ENCODE data around the gene DMRTC2.
"Not testable (repeated sequence)": the region's sequence is repeated elsewhere in the genome, so short reads cannot be mapped to it uniquely, and the experiment has no call there.

The DMRTC2 gene

DNA sequence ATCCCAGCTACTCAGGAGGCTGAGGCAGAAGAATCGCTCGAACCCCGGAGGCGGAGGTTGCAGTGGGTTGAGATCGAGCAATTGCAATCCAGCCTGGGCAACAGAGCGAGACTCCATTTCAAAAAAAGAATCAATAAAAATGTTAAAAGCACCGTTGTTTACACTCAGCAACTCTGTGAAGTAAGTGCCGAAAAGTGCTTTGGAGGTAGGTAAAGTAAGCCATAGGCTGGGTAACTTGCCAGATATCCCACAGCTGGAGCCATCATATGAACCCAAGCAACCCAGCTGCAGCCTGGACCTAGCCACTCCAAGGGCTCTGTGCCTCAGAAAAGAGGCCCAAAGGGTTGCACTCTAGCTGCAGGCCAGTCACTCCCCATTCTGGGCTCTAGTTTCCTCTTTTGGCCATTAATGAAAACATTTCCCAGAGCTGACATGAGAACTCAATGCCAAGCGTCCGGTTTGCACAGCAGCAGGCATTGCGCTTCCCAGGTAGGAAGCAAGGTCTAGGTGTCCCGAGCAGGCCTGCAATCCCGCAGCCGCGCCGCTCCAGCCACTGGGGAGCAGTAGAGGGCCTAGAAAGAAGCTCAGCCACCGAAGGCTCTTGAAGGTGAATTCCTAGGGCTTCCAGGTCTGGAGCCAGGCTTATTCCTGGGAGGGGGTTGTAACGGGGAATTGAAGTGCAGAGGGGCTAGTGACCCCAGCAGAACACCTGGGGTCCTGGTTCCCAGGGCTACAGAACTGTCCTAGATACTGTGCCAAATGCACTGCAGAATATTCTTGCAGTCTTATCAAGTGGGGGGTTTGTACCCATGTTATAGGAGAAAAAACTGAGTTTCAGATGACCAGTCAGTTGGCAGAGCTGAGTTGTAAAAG is 28.2 kb downstream of the DMRTC2 start:
- peak; percentile 21 for DNase-seq

DNA sequence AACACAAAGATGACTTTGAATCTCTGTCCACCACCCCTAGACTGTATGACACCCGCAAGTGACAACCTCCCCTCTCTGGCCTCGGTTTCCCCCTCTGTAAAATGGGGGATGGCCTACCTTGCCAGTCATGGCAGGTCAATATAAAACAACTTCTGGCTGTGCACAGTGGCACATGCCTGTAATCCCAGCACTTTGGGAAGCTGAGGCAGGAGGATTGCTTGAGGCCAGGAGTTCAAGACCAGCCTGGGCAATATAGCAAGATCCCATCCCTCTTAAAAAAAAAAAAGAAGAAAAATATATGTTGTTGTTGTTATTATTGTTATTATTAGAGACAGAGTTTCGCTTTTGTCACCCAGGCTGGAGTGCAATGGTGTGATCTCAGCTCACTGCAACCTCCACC is 31.1 kb downstream of the DMRTC2 start:
- DNase-seq, result not testable (repeated sequence)

DNA sequence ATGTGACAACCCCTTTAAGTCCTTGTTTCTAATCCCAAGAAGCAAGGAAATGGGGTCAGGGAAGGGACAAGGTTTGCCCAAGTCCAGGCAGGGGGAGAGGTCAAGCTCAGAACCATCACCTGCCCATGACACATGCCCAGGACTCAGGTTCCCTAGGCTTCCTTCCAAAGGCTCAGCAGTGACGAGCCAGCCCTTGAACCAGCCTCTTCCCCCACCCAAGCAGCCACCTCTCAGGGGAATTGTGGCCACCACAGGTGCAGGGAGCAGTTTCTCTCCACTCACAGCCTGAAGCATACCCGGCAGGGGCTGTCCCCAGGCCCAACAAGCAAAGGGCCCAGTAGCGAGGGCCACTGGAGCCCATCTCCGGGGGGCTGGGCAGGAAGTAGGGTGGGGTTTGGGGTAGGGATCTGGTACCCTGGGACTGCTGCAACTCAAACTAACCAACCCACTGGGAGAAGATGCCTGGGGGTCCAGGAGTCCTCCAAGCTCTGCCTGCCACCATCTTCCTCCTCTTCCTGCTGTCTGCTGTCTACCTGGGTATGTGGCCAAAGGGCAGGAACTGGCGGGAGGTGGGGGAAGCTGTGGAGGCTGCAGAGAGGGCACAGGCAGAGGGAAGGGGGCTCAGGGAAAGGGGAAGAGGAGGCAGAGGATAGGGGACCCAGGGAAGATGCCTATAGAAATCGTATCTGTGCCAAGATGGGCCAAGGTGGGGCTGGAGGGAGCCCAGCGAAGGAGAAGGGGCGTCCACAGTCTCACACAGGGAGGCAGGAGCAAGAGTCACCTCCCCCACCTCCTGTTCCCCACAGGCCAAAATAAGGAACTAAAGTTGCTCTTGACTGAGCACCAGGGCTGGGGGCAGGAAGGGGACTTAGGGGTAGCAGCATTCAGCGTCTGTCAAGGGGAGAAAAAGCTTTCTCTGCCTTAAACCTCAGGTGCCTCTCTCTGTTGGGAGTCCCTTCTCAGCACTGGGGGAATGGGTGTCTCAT is 32.3 kb downstream of the DMRTC2 start, which contains the start of gene CD79A:
TSS of gene CD79A (plus strand) at position 433 of the 986 bp plus-strand sequence. CDS start at position 459, 26 bp downstream.
- DNase-seq, result peak; percentile 46

DNA sequence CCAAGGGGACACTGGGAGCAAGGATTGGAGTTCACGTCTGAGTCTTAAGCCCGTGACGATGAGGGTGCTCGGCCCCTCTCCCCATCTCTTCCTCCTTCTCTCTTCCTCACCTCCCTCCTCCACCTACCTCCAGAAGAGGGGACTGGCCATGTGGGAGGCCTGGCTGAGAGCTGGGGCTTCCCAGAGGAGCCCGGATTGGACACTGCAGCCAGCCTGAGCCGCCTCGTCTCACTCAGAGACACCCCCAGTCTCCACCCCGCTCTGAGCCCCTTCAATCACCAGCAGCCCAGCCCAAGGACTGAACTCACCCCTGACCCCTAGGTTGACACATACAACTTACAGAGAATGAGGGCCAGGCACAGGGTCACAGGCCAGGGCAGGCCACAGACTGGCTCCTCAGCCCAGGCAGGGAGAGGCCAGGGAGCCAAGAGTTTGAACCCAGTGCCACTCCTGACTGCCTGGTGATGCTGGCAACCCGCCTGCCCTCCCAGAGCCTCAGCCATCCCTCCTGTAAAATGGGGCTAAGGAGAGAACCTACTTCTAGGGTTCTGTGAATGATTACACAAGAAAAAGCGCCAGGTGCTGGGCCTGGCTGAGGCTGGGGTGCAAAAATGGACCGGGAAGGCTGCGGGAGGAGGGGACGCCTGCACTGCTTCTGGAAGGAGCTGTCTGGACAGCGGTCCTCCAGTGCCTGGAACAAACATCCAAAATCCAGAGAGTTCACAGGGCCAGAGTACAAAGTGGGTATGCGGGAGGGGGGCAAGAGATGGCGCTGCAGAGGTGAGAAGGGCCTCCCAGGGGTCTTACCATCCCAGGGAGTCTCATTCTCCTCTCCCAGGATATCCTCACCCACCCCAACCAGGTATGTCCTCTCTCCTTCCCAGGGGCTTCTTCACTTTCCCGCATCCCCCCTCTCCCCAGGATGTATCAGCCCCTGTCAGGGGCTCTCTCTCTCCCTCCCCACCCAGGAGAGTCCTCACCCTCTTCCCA is 33.4 kb downstream of the DMRTC2 start:
- no peak for DNase-seq

DNA sequence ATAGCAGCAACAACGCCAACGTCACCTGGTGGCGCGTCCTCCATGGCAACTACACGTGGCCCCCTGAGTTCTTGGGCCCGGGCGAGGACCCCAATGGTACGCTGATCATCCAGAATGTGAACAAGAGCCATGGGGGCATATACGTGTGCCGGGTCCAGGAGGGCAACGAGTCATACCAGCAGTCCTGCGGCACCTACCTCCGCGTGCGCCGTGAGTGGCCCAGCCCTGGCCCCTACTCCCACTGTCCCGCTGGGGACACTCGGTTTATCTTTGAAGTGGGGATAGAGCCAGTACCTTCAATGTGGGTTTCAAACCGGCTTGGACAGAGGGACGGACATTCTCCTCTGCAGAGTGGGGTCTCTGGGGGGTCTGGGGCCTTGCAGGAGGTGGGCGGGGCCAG is 34.2 kb downstream of the DMRTC2 start:
- DNase-seq, result no peak

DNA sequence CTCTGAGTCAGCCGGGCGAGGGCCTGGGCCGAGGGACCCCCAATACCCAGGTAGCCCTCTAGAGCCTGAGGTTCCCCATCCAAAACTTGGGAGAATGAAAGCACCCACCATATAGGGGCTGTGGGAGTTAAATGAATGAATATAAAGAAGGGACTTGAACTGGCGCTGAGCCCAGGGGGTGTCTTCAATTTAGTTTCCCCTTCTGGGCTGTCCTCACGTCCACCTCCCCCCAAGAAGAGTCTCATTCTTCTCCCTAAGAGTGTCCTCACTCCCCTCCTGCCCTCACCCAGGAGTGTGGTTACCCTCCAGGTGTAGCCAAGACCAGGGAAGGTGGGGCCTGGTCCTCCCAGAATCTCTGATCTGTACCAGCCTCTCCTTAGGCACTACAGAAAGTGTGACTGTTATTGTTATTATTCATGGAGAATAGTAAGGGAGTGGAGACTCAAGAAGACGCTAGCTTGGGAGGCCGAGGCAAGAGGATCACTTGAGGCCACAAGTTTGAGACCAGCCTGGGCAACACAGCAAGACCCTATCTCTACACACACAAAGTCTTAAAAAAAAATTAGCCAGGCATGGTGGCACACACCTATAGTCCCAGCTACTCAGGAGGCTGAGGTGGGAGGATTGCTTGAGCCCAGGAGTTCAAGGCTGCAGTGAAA is 35.0 kb downstream of the DMRTC2 start:
- no peak for DNase-seq

DNA sequence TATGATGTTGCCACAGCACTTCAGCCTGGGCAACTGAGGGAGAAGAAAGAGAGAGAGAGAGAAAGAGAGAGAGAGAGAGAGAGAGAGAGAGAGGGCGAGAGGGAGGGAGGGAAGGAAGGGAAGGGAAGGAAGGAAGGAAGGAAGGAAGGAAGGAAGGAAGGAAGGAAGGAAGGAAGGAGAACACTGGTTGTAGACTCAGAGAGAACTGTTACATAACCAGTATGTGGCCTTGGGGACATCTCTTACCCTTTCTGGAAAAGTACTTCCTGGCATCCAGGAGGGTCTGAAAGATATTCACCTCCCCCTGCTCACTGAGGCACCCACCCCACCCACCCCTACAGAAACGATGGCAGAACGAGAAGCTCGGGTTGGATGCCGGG is 35.5 kb downstream of the DMRTC2 start:
- DNase-seq, result no peak

DNA sequence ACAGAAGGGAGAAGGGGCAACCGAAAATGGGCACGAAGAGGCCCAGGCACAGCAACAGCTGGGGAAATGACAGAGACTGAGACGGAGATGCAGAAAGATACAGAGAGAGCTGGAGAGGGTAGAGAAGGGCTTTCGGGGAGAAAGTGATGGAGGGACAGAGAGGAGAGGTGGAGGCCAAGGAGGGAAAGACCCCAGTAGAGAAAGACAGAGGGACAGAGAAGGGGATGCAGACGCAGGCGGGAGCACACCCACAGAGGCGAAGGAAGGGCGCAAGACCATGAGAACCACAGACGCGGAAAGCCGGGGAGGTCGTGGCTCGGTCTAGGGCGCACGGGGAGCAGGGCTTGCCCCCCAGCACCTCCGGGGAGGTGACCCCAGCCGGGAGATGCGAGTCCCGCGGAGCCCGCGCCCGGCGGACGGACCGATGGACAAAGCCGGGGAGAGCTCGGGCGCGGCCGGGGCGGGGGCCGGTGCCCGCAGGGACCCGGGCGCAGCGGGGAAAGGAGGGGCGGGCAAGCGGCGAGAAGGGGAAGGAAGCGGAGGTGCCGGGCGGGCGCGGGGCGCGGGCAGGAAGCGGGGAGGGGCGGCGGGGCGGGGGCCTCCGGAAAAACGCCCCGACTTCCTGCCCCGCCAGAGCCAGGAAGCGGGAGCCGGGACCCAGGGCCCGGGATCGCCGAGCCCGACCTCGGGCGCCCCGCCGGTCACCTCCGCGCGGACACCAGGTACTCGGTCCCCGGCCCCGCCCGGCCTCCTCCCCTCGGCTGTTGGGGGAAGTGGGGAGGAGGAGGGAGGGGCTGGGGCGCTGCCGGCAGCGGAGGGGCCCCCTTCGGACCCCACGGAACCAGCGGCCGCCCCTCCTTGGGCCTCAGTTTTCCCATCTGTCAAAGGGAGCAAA is 38.0 kb downstream of the DMRTC2 start, which contains the start of gene ARHGEF1:
TSS of gene ARHGEF1 (plus strand) at position 617 of the 895 bp plus-strand sequence. CDS start 4,899 bp downstream, outside the sequence.
- DNase-seq, result peak; percentile 43

DNA sequence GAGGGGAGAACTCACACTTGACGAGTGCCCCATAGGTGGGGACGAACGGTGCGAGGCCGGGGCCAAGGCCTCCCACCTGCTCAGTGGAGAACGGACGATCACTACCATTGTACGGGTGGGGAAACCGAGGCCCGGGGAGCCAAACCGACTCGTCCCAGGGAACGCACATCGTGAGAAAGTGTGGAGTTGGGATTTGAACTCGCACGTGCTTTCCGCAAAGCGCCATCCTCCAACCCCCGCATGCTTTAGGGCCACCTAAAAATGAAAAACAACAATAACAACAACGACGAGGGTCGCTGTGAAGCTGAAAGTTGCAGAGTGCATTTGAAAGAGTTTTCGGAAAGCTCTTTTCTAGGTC is 38.6 kb downstream of the DMRTC2 start:
- DNase-seq, result no peak

DNA sequence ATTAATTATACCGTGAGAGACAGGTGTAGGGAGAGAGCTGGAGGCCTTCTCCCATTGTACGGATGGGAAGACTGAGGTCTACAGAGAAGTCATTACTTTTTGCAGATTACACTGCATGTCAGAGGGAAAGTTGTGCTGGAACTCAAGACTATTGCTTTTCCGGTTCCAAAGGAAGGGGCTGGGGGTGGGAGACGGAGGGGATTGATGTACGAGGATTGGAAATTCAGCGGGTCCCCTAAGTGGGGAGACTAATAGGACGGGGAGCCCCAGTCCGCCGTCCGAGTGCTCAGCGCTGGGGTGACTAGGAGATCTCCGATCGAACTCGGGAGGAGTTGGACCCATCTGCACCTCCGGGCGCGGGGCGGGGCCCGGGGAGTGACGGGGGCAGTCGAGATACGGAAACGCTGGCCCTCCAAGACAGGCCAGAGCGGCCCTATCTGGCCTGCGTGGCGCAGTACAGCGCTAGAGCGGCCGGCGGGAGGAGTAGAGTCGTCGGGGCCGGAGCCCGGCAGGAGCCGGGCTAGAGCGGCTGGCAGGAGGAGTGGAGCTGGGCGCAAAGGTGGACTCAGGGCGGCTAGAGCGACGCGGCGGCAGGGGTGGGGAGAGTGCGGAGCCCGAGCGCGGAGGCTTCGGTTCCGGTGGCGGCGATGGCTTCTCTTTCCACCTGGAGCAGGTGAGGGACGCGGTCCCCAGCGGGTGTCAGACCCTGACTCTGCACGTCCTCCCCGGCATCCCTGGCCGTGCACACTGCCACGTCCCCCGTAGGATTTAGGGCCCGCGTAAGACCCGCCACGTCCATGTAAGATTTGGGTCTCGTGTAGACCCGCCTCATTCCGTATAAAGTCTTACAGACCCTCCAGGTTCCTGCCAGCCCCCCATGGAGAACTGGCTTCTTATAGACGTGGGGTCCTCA is 39.2 kb downstream of the DMRTC2 start:
- peak; percentile 84 for DNase-seq

DNA sequence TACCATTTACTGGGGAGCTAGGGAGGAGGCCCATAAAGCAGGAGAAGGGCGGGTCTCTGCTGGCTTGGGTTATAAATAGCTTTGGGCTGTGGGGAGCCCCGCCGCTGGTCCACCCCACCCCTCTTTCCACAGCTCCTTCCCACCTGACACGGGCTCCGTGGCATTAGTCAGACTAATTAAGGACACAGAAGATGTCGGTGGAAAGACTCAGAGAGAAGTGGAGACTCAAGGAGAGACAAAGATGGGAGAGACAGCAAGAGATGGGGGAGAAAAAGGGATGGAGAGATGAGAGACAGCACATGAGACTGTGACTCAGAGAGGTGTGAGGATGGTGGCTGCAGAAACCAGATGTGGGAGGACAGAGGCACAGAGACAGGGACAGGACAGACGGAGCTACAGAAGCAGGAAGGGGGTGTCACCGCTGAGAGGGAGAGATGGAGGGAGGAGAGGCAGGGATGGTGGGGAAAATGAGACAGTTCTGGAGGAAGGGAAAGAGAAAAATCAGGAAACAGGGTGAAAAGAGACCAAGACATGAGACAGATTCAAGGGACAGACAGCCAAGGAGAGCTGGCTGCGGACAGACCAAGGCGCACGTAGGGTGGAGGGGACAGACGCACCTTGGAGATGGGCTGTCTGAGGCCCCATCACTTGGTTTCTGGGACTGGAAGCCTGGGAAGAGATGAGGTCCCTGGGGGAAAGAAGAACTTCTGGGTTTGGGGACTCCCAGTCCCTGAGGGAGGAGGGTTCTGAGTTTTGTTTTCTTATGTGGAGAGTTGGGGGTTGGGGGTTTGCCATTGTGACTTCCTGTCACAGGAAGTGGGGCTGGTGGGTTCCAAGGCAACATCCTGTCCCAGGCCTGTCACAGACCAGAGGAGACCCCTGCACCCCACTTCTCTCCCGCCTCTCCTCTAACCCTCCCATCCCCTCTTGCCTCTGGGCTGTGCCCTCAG is 42.2 kb downstream of the DMRTC2 start:
- peak; percentile 57 for DNase-seq

DNA sequence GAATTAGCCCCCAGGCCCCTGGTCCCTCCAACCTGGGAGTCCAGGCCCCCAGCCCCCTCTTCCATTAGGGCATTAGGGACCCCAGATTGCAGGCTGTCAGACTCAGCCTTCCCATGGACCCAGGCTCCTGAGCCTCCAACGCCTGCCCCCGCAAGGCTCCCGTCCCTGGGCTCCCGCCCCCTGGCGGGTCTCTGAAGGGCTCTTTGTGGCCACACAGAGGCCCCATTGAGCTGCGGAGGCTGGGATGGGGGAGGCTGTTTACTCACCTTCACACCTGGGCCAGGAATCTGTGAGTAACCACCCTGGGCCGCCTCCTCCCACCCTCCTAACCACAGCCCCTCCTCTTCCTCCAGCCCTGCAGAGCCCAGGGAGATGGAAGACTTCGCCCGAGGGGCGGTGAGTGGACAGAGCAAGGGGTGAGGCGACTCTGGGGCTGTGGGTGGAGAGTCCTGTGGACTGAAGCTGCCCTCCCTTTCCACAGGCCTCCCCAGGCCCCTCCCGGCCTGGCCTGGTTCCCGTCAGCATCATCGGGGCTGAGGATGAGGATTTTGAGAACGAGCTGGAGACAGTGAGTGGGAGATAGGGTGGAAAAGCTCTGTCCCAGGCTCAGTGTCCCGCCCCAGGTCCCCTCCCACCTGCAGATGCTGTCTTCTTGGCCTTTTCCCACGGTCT is 43.0 kb downstream of the DMRTC2 start:
- DNase-seq, result no peak

DNA sequence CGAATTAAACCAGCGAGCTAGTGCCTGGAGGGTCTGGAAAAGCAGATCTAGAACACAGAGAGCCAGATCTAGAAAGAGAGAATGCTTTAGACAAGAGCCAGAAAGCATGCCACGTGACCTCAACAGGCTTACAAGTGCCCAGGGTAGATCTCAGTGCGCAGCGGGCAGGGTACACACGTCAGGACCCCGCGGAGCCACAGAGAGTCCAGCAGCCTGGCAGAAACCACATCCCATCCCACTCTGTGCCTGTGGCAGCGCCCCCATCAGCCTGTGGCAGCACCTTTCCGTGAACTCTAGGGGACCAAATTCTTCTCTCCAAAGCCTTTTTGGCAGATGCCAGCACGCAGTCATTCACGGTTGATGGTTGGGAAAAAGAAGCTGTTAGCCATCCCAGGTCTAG is 44.1 kb downstream of the DMRTC2 start:
- no peak for DNase-seq

DNA sequence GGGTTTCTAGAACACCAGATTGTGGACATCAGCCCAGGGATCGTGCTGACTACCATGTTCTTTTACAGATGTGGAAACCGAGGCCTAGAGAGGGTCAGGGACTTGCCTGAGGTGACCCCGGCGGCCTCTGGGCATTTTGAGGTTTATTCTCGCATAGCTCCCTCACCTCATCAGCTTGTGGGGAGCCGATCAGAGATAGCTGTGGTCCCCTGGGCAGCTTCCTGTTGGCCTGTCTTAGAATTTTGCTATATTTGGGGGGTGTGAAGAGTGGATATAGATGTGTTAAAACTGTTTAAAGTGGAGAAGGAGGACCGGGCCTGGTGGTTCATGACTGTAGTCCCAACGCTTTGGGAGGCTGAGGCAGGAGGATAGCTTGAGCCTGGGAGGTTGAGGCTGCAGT is 45.1 kb downstream of the DMRTC2 start:
- DNase-seq, result no peak

DNA sequence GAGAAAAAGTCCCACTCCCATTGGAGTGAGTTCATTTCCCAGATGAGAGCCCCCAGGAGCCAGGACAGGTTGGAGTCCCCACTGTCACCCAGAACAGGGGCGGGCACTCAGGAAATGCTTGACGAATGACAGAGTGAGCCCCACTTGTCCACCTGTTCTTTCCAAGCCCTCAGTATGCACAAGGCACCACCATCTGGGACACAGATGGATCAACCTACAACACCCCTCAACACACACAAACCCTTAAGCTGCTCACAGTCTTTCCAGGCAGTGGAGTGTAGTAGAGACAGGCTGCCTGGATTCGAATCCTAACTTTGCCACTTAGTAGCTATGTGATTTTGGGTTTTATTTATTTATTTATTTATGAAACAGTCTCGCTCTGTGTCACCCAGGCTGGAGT is 46.1 kb downstream of the DMRTC2 start:
- no peak for DNase-seq

DNA sequence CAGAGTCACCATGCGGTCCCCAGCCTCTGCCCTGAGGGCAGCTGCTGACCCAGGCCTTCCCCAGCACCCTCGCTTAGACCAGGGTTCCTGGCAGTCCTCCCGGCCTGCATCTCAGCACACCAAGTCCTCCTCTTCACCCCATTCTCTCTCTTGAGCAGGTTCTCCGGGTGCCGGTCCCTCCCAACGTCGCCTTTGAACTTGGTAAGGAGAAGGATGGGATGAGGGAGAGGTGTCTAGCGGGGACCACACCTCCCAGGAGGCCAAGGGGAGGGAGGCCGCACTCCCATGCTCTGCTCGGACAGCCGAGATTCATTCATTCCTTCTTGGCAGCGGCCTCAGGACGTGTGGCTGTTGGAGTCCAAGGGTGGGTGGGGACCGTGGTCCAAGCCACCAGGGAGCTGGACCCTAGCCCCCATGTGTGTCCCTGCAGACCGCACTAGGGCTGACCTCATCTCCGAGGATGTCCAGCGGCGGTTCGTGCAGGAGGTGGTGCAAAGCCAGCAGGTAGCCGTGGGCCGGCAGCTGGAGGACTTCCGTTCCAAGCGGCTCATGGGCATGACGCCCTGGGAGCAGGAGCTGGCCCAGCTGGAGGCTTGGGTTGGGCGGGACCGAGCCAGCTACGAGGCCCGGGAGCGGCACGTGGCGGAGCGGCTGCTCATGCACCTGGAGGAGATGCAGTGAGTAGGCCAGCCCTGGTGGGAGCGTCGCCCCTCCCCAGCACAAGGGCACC is 47.5 kb downstream of the DMRTC2 start:
- no peak for DNase-seq

DNA sequence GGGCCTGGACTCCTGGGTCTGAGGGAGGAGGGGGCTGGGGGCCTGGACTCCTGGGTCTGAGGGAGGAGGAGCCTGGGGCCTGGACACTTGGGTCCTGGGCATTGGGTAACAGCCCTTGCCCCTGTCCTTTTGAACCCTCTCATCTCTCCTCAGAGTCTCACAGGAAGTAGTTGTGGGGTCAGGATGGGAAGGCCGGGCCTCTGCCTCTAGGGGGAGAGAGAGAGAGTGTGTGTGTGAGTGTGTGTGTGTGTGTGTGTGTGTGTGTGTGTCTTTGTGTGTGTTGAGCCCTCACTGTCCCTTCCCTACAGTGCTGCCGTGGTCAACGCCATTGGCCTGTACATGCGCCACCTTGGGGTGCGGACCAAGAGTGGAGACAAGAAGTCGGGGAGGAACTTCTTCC is 49.1 kb downstream of the DMRTC2 start:
- DNase-seq, result no peak
